A549 (cell line): ENCODE results near the gene INSC. TPM values are rescaled to one million over a fixed set of nuclear protein-coding genes. Genes with fewer than 3 reads are reported as not detected.

Source experiments
- ATAC-seq, 2 experiments: fragments of 200-7000 bp in 1 of 2; fragments of >200 bp in 1 of 2; cut with Nextera tagmentation in 1 of 2; cut with Tn5 transposase in 1 of 2; 3 replicates each; pipeline versions ENCODE4 v1.8.0 to v1.9.1; 2018 to 2020; ENCODE audit warnings: mild to moderate bottlenecking in 1 of 2, moderate library complexity in 1 of 2
- CTCF ChIA-PET: fragments of 300-600 bp; sonication (Branson Sonifier 250); formaldehyde crosslinking; extraction: SDS; loops from one replicate; lab custom pipeline; 2021; ENCODE audit warnings: antibody characterized with exemption, inconsistent platforms; lab: Yijun Ruan, JAX
- POLR2A ChIA-PET: fragments of 350-600 bp; formaldehyde crosslinking; extraction: SDS; loops from one replicate; lab custom pipeline; 2021; ENCODE audit warnings: antibody characterized with exemption, inconsistent platforms; lab: Yijun Ruan, JAX
- DNase-seq, 2 experiments: peaks; one replicate each; pipeline versions ENCODE4 v3.0.0 to v3.0.0-alpha.2; 2011 to 2016; ENCODE audit warnings: low read depth in 1 of 2, low spot score in 1 of 2
- FAIRE-seq: peaks from 2 replicates; lab custom pipeline; 2011; peaks lifted over from hg19 to GRCh38; lab: Jason Lieb, UNC
- H3K27ac ChIP-seq, 2 experiments: fragments of >200 bp; sonication (Bioruptor Twin); formaldehyde crosslinking; 3 replicates each; pipeline ENCODE4 v1.5.1; 2016 to 2017
- H3K4me1 ChIP-seq: fragments of >200 bp; sonication (Bioruptor Twin); formaldehyde crosslinking; 3 replicates; pipeline ENCODE4 v1.6.1; 2016
- H3K4me2 ChIP-seq: fragments of >200 bp; sonication (Bioruptor Twin); formaldehyde crosslinking; 3 replicates; pipeline ENCODE4 v1.6.1; 2016
- H3K4me3 ChIP-seq: fragments of >200 bp; sonication (Bioruptor Twin); formaldehyde crosslinking; 3 replicates; pipeline ENCODE4 v1.5.1; 2016
- H3K9me3 ChIP-seq: fragments of >200 bp; sonication (Bioruptor Twin); formaldehyde crosslinking; 3 replicates; pipeline ENCODE4 v1.6.1; 2016
- ATOH8 ChIP-seq: fragments of 250-450 bp; sonication (Bioruptor Pico); IDR thresholded peaks from 2 replicates; pipeline ENCODE4 v1.5.0; 2020; ENCODE audit warnings: low read depth, mild to moderate bottlenecking, moderate library complexity
- BCL3 ChIP-seq: fragments of >200 bp; sonication (Bioruptor Twin); formaldehyde crosslinking; IDR thresholded peaks from 3 replicates; pipeline ENCODE4 v1.6.1; 2016
- CBX2 ChIP-seq: fragments of 200-600 bp; sonication (generic); IDR thresholded peaks from 2 replicates; pipeline ENCODE4 v1.6.1; 2016; ENCODE audit warnings: low read depth, mild to moderate bottlenecking, borderline replicate concordance
- CBX8 ChIP-seq: fragments of 200-600 bp; sonication (generic); IDR thresholded peaks from 2 replicates; pipeline ENCODE4 v1.6.1; 2016
- CEBPB ChIP-seq, 2 experiments: fragments of >200 bp in 1 of 2; sonication (Bioruptor Twin) in 1 of 2; formaldehyde crosslinking in 1 of 2; IDR thresholded peaks; 2 replicates each; pipeline ENCODE4 v1.6.1; 2012 to 2016
- CHD4 ChIP-seq: fragments of 200-600 bp; sonication (generic); IDR thresholded peaks from 2 replicates; pipeline ENCODE4 v1.6.1; 2016; ENCODE audit warnings: antibody characterized with exemption, mild to moderate bottlenecking, borderline replicate concordance
- EP300 ChIP-seq, 2 experiments: fragments of >200 bp; sonication (Bioruptor Twin); formaldehyde crosslinking; IDR thresholded peaks; 2 replicates in 1 of 2; 3 replicates in 1 of 2; pipeline ENCODE4 v1.6.1; 2016 to 2017
- ESRRA ChIP-seq: fragments of 150-350 bp; IDR thresholded peaks from 2 replicates; pipeline ENCODE4 v1.6.1; 2014; ENCODE audit warnings: mild to moderate bottlenecking, low read length, borderline replicate concordance
- FOSB ChIP-seq: fragments of 250-450 bp; sonication (Bioruptor Pico); IDR thresholded peaks from 2 replicates; pipeline ENCODE4 v1.5.0; 2020; ENCODE audit warnings: mild to moderate bottlenecking, moderate library complexity
- FOXS1 ChIP-seq: fragments of 250-450 bp; sonication (Bioruptor Pico); IDR thresholded peaks from 2 replicates; pipeline ENCODE4 v1.5.0; 2020; ENCODE audit warnings: mild to moderate bottlenecking, moderate library complexity
- HOXA7 ChIP-seq: fragments of 250-450 bp; sonication (Bioruptor Pico); IDR thresholded peaks from 2 replicates; pipeline ENCODE4 v1.5.0; 2020; ENCODE audit warnings: mild to moderate bottlenecking, moderate library complexity
- HOXB13 ChIP-seq: fragments of 250-450 bp; sonication (Bioruptor Pico); IDR thresholded peaks from 2 replicates; pipeline ENCODE4 v1.5.0; 2020; ENCODE audit warnings: low read depth, mild to moderate bottlenecking, moderate library complexity
- HOXB5 ChIP-seq: fragments of 250-450 bp; sonication (Bioruptor Pico); IDR thresholded peaks from 2 replicates; pipeline ENCODE4 v1.5.0; 2020; ENCODE audit warnings: mild to moderate bottlenecking, moderate library complexity
- KDM1A ChIP-seq: fragments of 200-600 bp; sonication (generic); IDR thresholded peaks from 2 replicates; pipeline ENCODE4 v1.6.1; 2016; ENCODE audit warnings: low read depth, mild to moderate bottlenecking
- KDM5A ChIP-seq: fragments of 200-600 bp; sonication (generic); IDR thresholded peaks from 2 replicates; pipeline ENCODE4 v1.6.1; 2016; ENCODE audit warnings: antibody characterized with exemption, mild to moderate bottlenecking
- MAFK ChIP-seq: fragments of 450-650 bp; IDR thresholded peaks from 2 replicates; pipeline ENCODE4 v1.6.1; 2014; ENCODE audit not compliant: partially characterized antibody
- MAX ChIP-seq: IDR thresholded peaks from 2 replicates; pipeline ENCODE4 v1.6.1; 2012
- MYC ChIP-seq: IDR thresholded peaks from 2 replicates; pipeline ENCODE4 v1.6.1; 2012; ENCODE audit warnings: mild to moderate bottlenecking, inconsistent platforms, low read length, improper control_type of control experiment, borderline replicate concordance
- NR3C1 ChIP-seq: fragments of >200 bp; sonication (Bioruptor Twin); formaldehyde crosslinking; IDR thresholded peaks from 3 replicates; pipeline ENCODE4 v1.6.1; 2017
- PHF8 ChIP-seq: fragments of 200-600 bp; sonication (generic); IDR thresholded peaks from 2 replicates; pipeline ENCODE4 v1.6.1; 2016; ENCODE audit warnings: low read depth, mild to moderate bottlenecking, antibody characterized with exemption, moderate library complexity, borderline replicate concordance
- POLR2A ChIP-seq: IDR thresholded peaks from 2 replicates; pipeline ENCODE4 v1.6.1; 2012; ENCODE audit warnings: mild to moderate bottlenecking, low read length
- POLR2AphosphoS2 ChIP-seq: conservative IDR thresholded peaks from 2 replicates; pipeline ENCODE4 v1.6.1; 2012; ENCODE audit warnings: low read length, improper control_type of control experiment, inconsistent platforms
- RAD21 ChIP-seq, 2 experiments: fragments of >200 bp in 1 of 2; sonication (Bioruptor Twin) in 1 of 2; formaldehyde crosslinking in 1 of 2; IDR thresholded peaks in 1 of 2; conservative IDR thresholded peaks in 1 of 2; 2 replicates in 1 of 2; 3 replicates in 1 of 2; pipeline ENCODE4 v1.6.1; 2012 to 2018; ENCODE audit warnings: inconsistent platforms in 1 of 2
- RARB ChIP-seq: fragments of 250-450 bp; sonication (Bioruptor Pico); IDR thresholded peaks from 2 replicates; pipeline ENCODE4 v1.8.0; 2021; ENCODE audit warnings: mild to moderate bottlenecking, moderate library complexity
- RCOR1 ChIP-seq: fragments of 150-350 bp; IDR thresholded peaks from 2 replicates; pipeline ENCODE4 v1.6.1; 2014; ENCODE audit warnings: antibody characterized with exemption, low read length, low read depth
- REST ChIP-seq: fragments of 200-600 bp; sonication (generic); IDR thresholded peaks from 2 replicates; pipeline ENCODE4 v1.6.1; 2016; ENCODE audit warnings: antibody characterized with exemption, mild to moderate bottlenecking, moderate library complexity
- SMC3 ChIP-seq: fragments of >200 bp; sonication (Bioruptor Twin); formaldehyde crosslinking; IDR thresholded peaks from 3 replicates; pipeline ENCODE4 v1.6.1; 2018; ENCODE audit warnings: inconsistent platforms
- SREBF2 ChIP-seq: fragments of 450-650 bp; IDR thresholded peaks from 2 replicates; pipeline ENCODE4 v1.6.1; 2014; ENCODE audit warnings: mild to moderate bottlenecking, moderate library complexity
- TFCP2L1 ChIP-seq: fragments of 250-450 bp; sonication (Bioruptor Pico); IDR thresholded peaks from 2 replicates; pipeline ENCODE4 v1.5.0; 2021; ENCODE audit warnings: mild to moderate bottlenecking
- ZFP36 ChIP-seq: fragments of 450-650 bp; IDR thresholded peaks from 2 replicates; pipeline ENCODE4 v1.6.1; 2014; ENCODE audit warnings: borderline replicate concordance; ENCODE audit not compliant: partially characterized antibody
- WGBS: methylation state at CpG from one replicate; pipeline ENCODE4 v1.1.6; 2017; ENCODE audit errors: missing lambda C conversion rate; 5-methylcytosine and 5-hydroxymethylcytosine counted together
- polyA plus RNA-seq, 4 experiments: library from polyadenylated mRNA; depleted of rRNA in 3 of 4; stranded (reverse); fragments of >200 nt; fragmentation: RNase III in 1 of 4; extraction: RNeasy Plus Mini Kit Qiagen cat#74134 plus additional on column Dnase treatment in 1 of 4; gene quantifications; 2 replicates in 3 of 4; 3 replicates in 1 of 4; pipeline ENCODE4 v1.2.3, GENCODE V29; 2011 to 2017

INSC gene
- polyA plus RNA-seq, 2 of the 4 experiments (the other 2 are of a cell fraction) = not detected

- ATAC-seq (no peak), FAIRE-seq (no peak), DNase-seq (no peak)
- POLR2A ChIA-PET = no interaction called here
- Histone ChIP-seq H3K27ac (peak overlapping the region in 1 of 2 experiments; percentile 67; a peak in 1 of 6 replicates), H3K4me3 (no peak overlapping the region), H3K4me2 (no peak overlapping the region), H3K9me3 (no peaks in the 10 kb centered on the region), H3K4me1 (peaks cover 37% of the 10 kb centered on the region)
- 65% methylated on average over 1 of the region's 1 CpG for WGBS
- CTCF ChIA-PET = interaction anchor here (1.7 kb wide), 1 partner anchor 11 kb away, joined by 5 read pairs; no protein-coding TSS in a partner anchor
- no peak for TF ChIP-seq CBX2
- TF ChIP-seq HOXB5 (CRISPR knock-in tag) = no peak
- no peak for TF ChIP-seq RARB (CRISPR knock-in tag)
- no peak for TF ChIP-seq CHD4
- TF ChIP-seq HOXA7 (CRISPR knock-in tag) = no peak
- no peak for TF ChIP-seq RCOR1
- TF ChIP-seq POLR2AphosphoS2 = no peak
- no peak for TF ChIP-seq PHF8
- no peak for TF ChIP-seq MAFK
- no peak for TF ChIP-seq HOXB13 (CRISPR knock-in tag)
- TF ChIP-seq FOXS1 = no peak
- no peak for TF ChIP-seq POLR2A
- TF ChIP-seq RAD21 (conservative IDR thresholded peaks at IDR 0.05 in 1 of 2, IDR thresholded peaks at IDR 0.05 in 1 of 2) = no peak
- TF ChIP-seq SREBF2 = no peak
- no peak for TF ChIP-seq CEBPB (IDR thresholded peaks at IDR 0.05)
These were observed 82.0 kb downstream of the INSC start for GRCh38 chr11:15196704-15197103.

- POLR2A ChIA-PET = no interaction called here
- Histone ChIP-seq H3K4me3 (no peak overlapping the region), H3K4me2 (no peak overlapping the region), H3K4me1 (peaks cover 37% of the 10 kb centered on the region), H3K9me3 (no peaks in the 10 kb centered on the region), H3K27ac (no peak overlapping the region)
- FAIRE-seq (no peak), DNase-seq (no peak), ATAC-seq (no peak)
- 21% methylated on average over 2 of the region's 2 CpGs for WGBS
- TF ChIP-seq REST (no peak), RAD21 (conservative IDR thresholded peaks at IDR 0.05 in 1 of 2, IDR thresholded peaks at IDR 0.05 in 1 of 2) (no peak), ESRRA (no peak)
- CTCF ChIA-PET = interaction anchor here (1.2 to 1.7 kb wide), 2 partner anchors 10 to 289 kb away, joined by 4 to 5 read pairs; no protein-coding TSS in a partner anchor
These were observed 83.0 kb downstream of the INSC start for GRCh38 chr11:15197696-15198095.

GRCh38 chr11:15198284-15198683 lies 83.6 kb downstream of the INSC start:
- FAIRE-seq (no peak), ATAC-seq (no peak), DNase-seq (no peak)
- no peak overlapping the region for H3K4me3 ChIP-seq
- no peak overlapping the region for H3K4me2 ChIP-seq
- CTCF ChIA-PET = interaction anchor here (1.2 kb wide), 2 partner anchors 123 to 290 kb away, joined by 3 to 4 read pairs; no protein-coding TSS in a partner anchor
- no peak overlapping the region for H3K27ac ChIP-seq
- 95% methylated on average over 2 of the region's 2 CpGs for WGBS
- H3K9me3 ChIP-seq = no peaks in the 10 kb centered on the region
- POLR2A ChIA-PET = no interaction called here
- H3K4me1 ChIP-seq = peaks cover 37% of the 10 kb centered on the region
- TF ChIP-seq RARB (CRISPR knock-in tag) = no peak
- TF ChIP-seq ESRRA = no peak
- TF ChIP-seq MYC = no peak
- no peak for TF ChIP-seq TFCP2L1 (CRISPR knock-in tag)
- TF ChIP-seq CBX8 = no peak
- no peak for TF ChIP-seq ZFP36
- no peak for TF ChIP-seq HOXB13 (CRISPR knock-in tag)
- no peak for TF ChIP-seq KDM5A
- TF ChIP-seq KDM1A = no peak
- TF ChIP-seq BCL3 = no peak
- no peak for TF ChIP-seq ATOH8 (CRISPR knock-in tag)
- no peak for TF ChIP-seq FOSB (CRISPR knock-in tag)
- TF ChIP-seq MAX = no peak
- TF ChIP-seq EP300 (IDR thresholded peaks at IDR 0.05) = no peak
- TF ChIP-seq CHD4 = no peak
- no peak for TF ChIP-seq SMC3
- no peak for TF ChIP-seq NR3C1
